GM21515 (cell line): Measurements from ENCODE around the gene NBPF6.
"Not testable (repeated sequence)": the region's sequence is repeated elsewhere in the genome, so short reads cannot be mapped to it uniquely, and the experiment has no call there.

ENCODE experiments used
- ATAC-seq: cut with Tn5 transposase; IDR thresholded peaks from one replicate; pipeline ENCODE4 v1.9.1; 2021; ENCODE audit not compliant: unreplicated experiment

Gene NBPF6, protein sequence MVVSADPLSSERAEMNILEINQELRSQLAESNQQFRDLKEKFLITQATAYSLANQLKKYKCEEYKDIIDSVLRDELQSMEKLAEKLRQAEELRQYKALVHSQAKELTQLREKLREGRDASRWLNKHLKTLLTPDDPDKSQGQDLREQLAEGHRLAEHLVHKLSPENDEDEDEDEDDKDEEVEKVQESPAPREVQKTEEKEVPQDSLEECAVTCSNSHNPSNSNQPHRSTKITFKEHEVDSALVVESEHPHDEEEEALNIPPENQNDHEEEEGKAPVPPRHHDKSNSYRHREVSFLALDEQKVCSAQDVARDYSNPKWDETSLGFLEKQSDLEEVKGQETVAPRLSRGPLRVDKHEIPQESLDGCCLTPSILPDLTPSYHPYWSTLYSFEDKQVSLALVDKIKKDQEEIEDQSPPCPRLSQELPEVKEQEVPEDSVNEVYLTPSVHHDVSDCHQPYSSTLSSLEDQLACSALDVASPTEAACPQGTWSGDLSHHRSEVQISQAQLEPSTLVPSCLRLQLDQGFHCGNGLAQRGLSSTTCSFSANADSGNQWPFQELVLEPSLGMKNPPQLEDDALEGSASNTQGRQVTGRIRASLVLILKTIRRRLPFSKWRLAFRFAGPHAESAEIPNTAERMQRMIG

DNA sequence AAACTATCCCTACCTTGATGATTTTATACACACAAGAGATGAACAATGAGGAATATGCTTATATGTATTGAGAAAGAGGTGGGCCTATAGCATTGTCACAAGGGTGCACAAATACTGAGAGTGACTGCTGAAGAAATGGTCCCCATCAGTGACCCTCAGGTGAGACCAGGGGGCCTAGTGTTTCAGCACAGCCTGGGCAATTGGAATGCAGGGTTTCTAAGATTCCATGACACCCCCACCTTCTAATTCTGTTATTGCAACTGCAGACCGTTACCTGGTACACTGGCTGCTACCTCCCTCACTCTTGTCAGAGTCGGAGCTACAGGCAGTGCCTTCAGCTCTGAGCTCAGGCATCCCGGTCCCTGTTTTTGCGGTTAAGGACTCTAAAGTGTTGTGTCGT is at the start of gene NBPF6:
Gene NBPF6 (plus strand): TSS at position 301 of the 400 bp plus-strand sequence. CDS start 259 bp downstream, outside the sequence.
- ATAC-seq, result not testable (repeated sequence)

DNA sequence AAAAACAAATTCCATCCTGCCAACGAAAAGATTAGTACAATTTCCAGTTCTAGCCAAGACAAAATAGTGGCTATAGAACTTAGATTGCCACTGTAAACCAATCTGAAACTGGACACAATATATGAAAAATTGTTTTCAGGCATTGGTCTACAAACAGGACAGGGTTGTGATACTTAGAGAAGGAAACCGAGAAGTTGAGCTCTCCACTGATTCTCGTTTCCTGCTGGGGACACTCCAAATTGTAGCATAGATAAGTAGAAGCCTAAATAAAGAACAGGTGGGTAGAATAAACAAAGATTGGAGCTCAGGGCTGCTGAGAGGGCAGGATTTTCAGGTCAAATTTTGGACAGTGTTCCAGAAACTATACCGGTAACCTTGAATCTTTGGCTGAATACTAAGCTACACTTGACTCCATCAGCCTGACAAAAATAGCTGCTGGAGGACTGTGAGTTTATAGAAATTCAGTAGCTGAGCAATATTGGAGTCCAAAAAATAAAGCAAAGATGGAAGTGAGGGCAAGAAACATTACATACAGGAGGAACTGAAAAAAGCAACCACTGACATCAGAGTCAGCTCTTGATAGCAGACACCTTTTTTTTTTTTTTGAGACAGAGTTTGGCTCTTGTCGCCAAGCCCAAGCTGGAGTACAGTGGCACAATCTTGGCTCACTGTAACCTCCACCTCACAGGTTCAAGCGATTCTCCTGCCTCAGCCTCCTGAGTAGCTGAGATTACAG is 38.9 kb upstream of the NBPF6 start:
- not testable (repeated sequence) for ATAC-seq

DNA sequence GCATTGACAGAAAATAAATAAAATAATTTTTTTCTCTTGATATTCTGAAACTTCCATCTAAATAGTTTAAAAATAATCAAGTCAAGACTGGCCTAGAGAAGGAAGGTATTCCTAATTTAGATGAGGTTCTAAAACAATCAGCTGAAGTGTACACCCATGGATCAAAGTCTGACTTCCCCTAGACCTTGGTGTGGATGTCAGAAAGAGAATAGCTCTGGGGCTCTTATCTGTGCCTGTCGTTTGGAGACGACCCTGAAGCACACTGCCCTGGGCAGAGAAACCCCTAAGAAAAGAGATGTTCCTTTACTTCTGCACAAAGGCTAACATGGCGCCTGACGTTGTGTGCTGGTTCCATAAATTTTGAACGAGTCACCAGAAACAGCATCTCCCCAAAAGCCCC is 30.0 kb upstream of the NBPF6 start:
- ATAC-seq, result not testable (repeated sequence)

DNA sequence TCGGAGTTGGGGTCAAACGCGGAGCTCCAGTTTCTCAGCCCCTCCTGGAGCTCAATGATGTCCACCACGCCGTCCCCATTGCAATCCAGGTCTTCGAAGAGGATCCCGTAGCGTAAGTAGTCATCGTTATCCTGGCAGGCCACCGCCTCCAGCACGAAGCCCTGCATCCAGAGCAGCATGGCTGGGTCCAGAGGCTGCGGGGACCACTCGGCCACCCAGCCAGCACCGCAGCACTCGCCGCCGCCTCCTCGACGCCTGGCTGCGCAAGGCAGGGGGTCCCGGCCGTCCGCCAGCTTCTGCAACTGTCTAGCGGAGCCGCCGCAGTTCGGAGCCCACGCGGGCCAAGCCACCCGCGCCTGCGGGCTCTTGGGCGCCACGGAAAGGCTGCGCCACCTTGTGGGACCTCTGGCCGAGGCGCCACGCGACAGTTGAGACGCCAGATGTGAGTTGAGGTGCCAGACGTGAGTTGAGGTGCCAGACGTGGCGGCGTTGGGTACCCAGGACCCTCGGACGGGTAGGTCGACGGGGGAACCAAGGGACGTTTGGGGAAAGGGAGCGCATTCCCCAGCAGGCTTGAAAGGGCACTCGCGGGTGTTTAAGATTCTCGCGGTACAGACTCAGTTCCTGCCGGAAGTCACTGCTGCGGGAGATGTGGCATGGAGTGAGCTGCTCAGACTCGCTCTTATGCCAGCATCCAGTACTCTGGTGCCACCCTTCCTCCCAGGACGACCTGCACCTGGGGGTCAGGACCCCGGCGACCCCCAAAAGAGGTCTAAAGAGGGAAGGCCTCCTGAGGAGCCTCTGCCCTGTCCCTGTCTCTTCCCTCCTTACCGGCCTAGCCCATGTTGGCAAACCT is 28.9 kb upstream of the NBPF6 start:
- not testable (repeated sequence) for ATAC-seq

DNA sequence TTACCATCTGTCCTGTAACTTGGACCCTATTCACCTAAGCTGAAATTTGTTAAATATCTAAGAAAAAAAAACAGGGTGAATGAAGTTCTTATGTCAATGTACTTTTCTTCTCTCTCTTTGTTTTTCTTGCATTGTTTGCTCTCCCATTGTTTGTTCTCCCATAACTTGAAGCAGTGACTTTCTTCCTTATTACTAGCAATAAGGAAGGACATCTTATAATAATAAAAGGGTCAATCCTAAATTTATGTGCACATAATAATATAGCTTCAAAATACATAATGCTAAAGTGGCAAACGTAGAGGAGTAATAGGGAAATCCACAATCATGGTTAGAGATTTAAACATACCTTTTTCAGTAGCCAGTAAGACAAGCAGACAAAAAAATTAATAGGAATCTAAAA is 23.3 kb upstream of the NBPF6 start:
- not testable (repeated sequence) for ATAC-seq

DNA sequence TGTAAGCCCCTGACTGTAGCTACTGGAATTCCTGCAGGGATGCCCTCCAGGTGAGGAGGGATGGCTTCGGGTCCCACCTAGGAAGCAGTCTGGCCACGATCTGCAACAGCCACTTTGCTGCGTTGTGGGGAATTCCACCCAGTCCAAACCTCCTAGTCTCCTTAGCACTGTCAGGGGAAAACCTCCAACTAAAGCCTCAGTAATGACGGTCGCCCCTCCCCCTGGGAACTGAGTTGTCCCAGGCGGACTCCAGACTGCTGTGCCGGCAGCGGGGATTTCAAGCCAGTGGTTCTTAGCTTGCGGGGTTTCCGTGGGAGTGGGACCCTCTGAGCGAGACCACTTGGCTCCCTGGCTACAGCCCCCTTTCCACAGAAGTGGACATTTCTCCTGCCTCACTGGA is 18.1 kb upstream of the NBPF6 start:
- not testable (repeated sequence) for ATAC-seq

DNA sequence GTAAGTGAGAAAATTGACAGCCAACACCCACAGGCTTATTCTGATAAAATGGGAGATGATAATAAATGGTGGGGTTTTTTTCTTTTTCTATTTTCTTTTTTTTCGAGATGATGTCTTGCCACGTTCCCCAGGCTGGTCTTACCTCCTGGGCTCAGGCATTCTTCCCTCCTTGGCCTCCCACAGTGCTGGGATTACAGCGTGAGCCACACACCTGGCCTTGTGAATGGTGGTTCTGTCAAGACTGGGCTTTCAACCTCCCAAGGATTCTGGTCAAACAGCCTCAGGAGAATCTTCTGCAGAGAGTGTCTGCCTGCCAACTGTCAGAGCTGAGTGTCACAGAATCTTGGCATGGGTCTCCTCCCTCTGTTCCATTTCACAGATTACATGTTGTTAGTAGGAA is 16.7 kb upstream of the NBPF6 start:
- ATAC-seq, result not testable (repeated sequence)

DNA sequence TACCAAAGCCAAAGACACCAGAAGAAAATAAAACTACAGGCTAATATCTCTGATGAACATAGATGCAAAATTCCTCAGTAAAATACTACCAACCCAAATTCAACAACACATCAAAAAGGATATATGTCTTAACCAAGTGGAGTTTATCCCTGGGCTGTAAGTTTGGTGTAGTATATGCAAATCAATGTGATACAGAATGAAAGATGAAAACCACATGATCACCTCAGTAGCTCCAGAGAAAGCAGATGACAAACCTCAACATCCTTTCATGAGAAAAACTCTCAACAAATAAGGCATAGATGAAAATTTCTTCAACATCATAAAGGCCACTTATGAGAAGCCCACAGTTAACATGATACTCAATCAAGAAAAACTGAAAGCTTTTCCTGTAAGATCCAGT is 11.6 kb upstream of the NBPF6 start:
- not testable (repeated sequence) for ATAC-seq

DNA sequence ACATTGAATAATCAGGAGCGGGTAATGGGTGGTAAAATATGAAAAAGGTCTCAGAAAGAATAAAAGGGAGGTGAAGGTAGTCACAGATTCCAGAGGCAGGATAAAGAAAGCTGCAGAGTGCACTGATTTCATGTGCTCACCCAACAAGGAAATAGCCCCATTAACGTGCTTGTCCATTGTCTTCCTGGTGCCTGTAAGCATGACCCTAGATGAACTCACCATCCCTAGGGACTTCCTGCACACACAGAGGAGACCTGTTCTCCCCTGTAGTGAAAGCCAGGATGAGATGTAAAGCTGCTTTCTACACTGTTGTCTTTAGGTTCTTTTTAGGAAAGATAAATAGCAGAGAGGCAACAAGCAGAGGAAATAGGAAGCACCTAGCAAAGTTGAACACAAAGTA is 4.4 kb downstream of the NBPF6 start:
- not testable (repeated sequence) for ATAC-seq

DNA sequence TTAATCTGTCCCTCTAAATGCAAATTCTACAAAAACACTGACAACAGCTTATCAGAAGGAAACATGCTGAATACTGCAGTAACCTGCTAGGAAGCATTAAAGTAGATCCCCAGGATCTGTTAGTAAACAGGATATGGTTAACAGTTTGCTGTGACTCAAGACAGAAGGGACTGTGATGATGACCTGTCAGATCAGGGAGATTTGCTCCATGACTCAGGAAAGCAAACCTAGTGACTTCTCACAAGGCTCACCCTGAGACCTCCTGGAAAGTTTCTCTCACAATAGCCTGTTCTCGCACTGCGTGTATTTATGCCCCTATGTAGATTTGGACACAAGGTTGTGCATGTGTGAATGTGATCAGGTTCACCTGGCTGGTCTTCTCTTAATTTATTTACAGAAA is 8.5 kb downstream of the NBPF6 start:
- ATAC-seq, result not testable (repeated sequence)

DNA sequence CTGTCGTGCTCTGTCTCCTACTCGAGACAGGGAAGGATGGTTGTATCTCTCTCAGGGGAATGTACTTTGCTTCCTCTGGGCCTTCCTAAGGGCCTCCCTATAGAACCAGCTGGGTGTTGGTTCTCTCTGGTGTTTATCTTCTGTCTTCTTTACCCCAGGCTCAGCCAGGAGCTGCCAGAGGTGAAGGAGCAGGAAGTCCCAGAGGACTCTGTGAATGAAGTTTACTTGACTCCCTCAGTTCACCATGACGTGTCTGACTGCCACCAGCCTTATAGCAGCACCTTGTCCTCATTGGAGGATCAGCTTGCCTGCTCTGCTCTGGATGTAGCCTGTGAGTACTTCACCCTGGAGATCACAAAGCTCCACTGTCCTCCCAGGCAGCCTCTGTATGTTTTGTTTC is 11.6 kb downstream of the NBPF6 start:
- not testable (repeated sequence) for ATAC-seq

DNA sequence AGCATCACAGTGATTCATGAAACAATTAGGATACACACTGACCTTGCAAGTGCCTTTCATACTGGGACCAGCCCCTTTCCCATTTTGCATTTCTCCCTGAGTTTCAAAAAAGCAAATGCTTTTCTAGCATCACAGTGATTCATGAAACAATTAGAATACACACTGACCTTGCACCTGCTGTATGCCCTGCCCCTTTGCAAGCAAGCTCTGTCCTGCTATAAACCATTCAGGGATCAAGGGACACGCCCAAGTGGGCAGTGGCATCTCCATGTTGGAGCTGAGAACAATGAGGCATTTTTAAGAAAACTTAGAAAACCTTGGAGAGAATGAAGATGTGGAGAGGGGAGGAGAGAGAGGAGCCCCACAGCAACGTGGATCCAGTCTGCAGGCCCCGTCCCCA is 13.8 kb downstream of the NBPF6 start:
- ATAC-seq, result not testable (repeated sequence)

DNA sequence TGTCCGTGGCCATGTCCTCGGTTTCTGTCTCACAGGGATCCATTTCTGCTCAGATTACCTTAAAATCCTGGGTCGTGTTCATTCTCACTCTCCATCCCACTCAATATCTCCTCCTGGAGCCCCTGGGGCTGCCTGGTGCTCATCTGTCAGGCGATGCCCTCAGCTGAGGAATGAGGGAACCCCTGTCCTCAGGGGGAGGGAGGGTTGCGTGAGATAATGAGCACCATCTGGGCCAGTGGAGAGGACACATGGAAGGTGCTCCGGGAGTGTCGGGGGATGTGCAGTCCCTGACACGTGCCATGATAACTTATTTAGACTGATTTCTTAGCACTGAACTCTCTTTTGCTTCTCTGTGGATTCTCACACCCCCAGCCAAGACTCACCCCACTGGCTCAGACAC is 16.0 kb downstream of the NBPF6 start:
- not testable (repeated sequence) for ATAC-seq

DNA sequence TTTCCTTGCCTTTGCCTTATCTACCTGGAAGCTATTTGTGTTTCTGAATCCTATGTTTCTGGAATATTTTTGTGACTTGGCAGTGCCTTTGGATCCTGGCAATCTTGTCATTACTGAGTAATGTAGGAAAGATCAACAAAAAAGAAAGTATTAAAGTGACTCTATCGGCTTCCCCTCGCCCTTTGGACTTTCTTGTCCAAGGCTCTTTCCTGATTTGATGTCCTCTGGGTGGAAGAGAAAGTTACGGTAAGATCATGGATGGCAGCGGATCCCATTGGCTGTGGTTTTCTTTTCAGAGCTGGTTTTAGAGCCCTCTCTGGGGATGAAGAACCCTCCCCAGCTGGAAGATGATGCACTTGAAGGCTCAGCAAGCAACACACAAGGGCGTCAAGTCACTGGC is 17.0 kb downstream of the NBPF6 start:
- not testable (repeated sequence) for ATAC-seq

DNA sequence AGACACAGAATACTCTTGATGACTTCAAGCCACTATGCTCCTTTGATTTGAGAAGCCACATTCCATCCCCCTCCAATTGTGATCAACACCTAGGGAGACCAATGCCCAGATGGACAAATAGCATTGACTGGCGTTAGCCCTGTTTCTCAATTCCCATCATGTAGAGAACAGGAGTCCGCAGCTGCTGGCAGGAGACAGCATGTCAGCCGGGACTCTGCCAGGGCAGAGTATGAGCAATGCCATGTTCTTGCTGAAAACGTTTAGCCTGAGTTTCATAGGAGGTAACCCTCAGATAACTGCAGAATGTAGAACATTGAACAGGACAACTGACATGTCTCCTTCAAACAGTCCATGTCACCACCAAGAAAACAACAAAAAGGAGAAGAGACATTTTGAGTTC is 20.6 kb downstream of the NBPF6 start:
- ATAC-seq, result not testable (repeated sequence)

DNA sequence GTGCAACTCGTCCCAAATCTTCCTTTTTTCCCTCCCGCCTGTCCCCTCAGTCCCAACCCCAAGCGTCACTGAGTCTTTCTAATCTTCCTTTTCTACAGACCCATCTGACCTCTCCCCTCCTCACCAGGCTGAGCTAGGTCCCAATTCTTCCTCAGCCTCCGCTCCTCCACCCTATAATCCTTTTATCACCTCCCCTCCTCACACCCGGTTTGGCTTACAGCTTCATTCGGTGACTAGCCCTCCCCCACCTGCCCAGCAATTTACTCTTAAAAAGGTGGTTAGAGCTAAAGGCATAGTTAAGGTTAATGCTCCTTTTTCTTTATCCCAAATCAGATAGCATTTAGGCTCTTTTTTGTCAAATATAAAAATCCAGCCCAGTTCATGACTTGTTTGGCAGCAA is 24.4 kb downstream of the NBPF6 start:
- ATAC-seq, result not testable (repeated sequence)

DNA sequence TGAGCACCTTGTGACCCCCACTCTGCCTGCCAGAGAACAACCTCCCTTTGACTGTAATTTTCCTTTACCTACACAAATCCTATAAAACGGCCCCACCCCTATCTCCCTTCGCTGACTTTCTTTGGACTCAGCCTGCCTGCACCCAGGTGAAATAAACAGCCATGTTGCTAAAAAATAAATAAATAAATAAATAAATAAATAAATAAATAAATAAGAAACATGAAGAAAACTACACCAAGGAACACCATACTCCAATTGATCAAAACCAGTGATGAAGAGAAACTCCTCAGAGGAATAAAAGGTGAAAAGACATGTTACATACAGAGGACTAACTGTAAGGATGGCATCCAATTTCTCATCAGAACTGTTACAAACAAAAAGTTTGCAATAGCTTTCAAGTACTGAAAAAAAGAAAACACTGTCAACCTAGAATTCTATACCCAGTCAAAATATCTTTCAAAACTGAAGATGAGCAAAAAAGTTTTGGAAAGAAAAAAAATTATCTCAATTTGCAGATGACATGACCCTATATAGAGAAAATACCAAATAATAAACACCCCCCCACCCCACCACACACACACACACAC is 28.4 kb downstream of the NBPF6 start:
- ATAC-seq, result no peak

DNA sequence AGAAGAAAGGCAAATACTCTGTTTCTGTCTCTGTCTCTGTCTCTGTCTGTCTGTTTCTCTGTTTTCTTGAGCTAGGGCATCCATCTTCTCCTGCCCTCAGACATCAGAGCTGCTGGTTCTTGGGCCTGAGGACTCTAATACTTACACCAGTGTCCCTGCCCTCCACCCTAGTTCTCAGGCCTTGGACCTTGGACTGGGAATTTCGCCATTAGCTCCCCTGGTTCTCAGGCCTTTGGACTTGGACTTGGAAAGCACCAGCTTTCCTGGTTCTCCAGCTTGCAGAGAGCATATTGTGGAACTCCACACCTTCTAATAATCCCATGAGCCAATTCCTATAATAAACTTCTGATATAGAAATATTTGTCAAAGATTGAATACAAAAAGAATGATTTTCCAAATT is 32.6 kb downstream of the NBPF6 start:
- no peak for ATAC-seq

DNA sequence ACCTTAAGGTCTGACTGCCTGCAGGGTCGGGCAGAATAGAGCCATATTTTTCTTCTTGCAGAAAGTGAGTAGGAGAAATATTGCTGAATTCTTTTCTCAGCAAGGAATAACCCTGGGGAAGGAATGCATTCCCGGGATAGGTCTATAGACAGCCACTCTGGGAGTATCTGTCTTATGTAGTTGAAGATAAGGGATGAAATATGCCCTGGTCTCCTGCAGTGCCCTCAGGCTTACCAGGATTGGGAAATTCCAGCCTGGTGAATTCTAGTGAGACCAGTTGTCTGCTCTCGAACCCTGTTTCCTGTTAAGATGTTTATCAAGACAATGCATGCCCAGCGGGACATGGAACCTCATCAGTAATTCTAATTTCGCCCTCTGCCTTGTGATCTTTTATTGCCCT is 35.8 kb downstream of the NBPF6 start:
- not testable (repeated sequence) for ATAC-seq

DNA sequence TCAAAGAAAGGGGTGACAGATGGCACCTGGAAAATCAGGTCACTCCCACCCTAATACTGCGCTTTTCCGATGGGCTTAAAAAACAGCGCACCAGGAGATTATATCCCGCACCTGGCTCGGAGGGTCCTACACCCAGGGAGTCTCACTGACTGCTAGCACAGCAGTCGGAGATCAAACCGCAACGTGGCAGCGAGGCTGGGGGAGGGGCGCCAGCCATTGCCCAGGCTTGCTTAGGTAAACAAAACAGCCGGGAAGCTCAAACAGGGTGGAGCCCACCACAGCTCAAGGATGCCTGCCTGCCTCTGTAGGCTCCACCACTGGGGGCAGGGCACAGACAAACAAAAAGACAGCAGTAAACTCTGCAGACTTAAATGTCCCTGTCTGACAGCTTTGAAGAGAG is 36.6 kb downstream of the NBPF6 start:
- not testable (repeated sequence) for ATAC-seq
